CD4-positive, alpha-beta T cell treated with Interleukin-17A for 4 hours (primary cell): Measurements from ENCODE around the gene CRYBG1.
"Not testable (repeated sequence)": the region's sequence is repeated elsewhere in the genome, so short reads cannot be mapped to it uniquely, and the experiment has no call there.

Experiments
- DNase-seq: peaks from one replicate; pipeline ENCODE4 v3.0.0-alpha.2; 2020; ENCODE audit warnings: mixed read lengths

Gene CRYBG1

DNA sequence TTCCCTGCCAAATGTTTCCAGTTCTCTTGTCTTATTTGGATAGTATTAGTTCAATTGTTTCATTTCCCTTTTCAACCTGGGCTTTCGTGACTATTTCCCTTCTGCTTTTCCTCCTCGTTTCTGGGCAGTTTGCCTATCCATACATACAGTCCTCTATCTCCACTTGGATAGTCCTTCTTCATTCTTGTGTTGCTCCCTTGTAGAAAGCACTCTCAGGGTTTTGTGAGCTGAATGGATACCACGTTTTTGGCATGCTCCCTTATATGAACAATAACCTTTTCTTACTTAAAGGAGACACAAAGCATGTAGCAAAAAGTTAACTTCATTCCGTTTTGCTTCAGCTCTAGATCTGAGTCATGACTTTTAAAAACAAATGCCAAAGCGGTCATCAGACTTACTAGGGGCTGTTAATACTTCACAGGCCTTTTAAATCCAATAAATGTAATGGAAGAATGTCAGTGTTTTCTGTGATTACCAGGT lies 16.6 kb downstream of the CRYBG1 start:
- no peak for DNase-seq

DNA sequence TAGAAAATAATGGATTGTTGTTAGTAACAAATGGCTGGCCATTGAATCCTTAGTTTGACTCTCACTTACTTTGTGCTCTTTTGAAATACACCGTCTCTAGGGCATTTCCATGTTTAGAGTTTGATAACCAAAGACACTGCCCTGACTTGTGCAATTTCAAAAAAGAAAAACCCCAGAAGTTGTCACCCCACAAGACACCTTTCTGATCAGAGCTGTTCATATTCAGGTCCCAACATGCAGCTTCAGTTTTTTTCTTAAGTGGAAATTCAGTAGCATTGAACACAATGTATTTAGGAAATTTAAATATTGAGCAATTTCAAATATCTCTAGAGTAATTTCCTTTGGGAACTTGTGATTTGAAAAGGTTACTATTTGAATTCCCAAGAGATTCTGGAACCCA lies 19.4 kb downstream of the CRYBG1 start:
- no peak for DNase-seq

DNA sequence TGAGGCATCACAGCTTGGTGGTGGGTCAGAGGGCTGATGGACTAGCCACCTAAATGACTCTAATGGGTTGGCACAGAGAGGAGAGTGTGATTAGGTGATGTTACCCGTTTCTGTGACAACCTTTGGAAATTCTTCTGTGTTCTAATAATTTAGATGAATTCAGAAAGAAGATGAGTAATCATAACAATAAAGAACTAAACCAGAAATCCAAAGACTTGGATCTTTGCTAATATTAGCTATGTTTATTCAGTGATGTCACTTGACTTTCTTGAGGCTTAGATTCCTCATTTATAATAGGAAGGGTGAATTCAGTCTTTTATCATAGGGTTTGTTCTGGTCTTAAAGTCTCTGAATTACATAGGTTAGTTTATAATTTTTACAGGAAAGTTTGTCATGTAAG lies 19.9 kb downstream of the CRYBG1 start:
- no peak for DNase-seq

DNA sequence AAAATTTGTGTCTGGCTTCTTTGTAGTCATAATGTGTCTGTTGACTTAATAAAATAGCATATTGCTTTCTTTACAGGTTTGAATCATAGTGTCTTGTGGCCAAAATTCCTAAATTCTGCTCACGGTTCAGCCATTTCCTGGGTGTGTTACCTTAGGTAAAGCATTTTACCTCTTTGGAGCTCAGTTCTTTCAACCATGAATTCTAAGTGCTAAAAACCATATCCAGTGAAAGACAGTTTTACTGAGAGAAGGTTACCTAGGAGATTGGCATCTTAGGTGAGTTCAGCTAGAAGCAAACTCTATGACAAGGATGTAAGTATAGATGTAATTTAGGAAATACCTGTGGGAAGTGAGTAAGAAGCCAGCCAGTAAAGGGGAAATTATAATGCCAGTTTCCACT lies 20.7 kb downstream of the CRYBG1 start:
- DNase-seq = no peak

DNA sequence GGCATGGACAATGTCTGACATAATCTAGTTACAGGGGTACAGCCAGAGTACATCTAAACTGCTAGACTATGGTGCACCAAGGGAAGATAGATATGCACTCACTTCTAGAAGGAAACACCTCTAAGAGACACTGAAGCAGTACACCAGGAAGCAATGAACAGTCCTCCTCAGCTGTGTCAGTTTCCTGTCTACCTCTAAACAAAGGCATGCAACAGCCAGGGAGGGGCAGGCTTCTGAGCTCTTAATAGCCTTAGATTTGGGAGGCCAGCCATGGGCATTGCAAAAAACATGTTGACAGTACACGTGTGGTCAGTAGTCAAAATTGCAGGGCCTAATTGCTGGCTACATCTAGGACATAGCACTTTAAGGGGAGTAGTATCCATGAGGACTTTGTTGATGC lies 21.4 kb downstream of the CRYBG1 start:
- no peak for DNase-seq

DNA sequence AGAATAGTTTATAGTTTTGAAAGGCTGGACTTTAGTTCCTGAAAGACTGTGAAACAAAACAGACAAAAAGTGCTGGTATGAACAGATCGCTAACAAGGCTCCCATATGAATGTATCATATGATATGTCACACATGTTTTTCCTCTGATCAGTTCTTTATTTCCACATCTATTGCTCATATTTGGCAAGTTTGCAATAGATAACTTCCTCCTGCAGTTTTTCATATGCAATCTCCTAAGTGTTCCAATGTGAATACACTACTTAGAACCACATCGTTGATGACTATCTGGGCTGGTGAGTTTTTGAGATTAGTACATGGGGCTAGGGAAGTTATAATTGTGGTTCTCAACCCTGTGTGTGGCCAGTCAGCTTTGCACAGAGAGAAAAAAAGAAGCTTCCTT lies 23.1 kb downstream of the CRYBG1 start:
- no peak for DNase-seq

DNA sequence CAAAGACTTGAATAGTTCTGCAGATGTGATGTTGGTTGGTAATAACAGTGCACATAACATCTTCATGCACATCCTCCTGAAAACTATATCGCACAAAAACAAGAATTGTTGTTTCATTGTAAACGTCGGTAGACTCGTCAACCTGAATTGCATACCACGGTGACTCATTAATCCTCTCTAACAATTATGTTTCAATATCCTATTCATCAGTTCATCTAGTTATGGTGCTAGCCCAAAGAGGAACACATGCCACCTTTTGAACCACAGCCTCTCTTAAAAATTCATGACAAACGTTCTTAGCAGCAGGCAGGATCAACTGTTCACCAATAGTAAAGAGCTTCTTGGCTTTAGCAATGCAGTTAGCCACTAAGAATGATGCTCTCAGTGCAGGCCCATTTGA lies 25.0 kb downstream of the CRYBG1 start:
- DNase-seq = no peak

DNA sequence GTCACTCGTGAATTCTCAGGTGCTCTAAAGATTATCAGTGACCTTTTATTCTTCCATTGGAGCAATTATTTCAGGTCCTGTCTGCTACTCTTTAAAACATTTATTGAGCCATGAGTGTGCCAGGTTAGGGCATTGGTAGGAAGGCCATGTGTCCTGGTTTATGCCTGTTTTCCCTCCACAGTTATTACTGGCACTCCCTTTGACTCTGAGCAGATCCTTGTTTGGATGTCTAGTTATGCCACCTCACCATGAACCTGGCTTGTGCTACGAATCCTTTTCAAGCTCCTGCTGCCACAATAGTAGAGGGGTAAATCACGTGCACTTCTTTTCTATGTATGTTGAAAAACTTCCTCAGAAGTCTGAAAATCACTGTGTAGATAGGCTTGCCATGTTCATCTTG lies 27.4 kb downstream of the CRYBG1 start:
- DNase-seq = no peak

DNA sequence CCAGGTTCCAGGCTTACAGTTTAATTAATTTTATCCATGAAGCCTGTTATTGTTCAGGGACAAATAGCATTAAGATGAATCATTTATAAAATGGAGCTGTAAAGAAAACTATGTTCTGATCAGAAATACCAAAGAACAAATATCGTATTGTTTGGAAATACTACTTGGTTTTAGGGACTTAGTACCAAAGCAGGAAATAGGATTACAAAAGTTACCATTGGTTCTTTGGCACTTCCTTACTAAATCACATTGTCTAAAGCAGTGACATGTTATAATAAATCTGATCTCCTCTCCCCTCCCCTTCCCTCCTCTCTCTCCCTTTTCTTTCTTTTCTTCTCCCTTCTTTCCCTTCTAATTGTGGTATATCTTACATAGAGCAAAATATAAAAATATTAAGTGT lies 29.6 kb downstream of the CRYBG1 start:
- no peak for DNase-seq

DNA sequence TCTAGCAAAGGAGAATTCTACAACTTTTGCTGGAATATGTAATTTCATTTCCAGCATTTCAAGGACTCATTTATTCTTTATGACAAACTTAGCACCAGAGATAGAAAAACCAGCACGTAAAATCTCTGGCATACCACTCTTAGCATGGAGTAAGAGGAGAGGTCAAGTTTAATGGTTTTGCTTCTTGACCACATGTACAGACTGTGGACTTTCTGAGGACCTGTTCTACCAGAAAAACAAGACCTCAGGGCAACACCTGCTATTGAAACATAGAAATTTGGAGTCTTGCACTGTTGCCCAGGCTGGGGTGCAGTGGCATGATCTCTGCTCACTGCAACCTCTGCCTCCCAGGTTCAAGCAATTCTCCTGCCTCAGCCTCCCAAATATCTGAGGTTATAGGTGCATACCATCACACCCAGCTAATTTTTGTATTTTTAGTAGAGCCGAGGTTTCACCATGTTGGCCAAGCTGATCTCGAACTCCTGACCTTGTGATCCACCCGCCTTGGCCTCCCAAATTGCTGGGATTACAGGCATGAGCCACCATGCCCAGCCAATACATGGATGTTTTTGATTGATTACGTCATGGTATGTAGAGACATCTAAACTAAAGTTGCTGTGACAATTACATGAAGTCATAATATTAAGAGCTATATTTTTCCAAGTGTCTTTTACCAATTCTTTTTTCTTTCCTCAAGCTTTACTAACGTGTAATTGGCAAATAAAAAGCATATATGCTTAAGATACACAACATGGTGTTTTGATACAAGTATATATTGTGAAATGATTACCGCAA lies 36.1 kb downstream of the CRYBG1 start:
- DNase-seq = no peak

DNA sequence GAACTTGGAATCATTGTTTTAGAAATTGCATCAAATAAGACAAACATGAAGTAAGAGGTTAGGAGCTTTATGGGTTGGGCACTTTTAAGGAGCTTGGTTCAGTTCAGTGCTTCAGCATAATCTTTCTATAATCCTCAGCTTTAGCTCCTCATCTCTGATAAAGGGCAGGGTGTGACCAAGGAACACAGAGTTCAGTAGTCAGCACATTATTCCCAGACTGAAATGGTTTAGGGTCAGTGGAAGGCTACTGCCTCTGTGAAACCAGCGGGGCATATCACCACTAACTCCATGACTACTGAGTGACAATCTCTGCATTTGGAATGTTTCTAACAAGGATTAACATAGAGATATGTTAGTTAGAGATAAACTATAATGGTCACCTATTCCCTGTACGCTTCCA lies 36.9 kb downstream of the CRYBG1 start:
- no peak for DNase-seq

DNA sequence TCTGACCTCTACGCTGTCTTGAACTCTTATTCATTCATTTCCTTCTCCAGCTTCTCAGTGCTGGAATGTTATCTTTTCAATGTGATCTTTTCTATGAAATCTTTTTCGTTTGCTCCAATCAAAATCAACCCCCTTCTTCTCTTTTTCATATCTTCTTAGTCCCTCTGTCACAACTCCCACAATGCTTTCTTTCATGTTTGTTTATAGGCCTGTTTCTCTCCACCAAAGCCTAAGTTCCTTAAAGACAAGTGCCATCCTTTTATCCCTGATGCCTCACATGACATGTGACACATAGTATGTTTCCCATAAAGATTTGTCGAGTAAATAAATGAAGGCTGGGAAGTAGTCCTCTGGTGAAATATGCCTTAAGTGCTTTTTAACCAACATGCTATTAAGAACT lies 38.1 kb downstream of the CRYBG1 start:
- no peak for DNase-seq

DNA sequence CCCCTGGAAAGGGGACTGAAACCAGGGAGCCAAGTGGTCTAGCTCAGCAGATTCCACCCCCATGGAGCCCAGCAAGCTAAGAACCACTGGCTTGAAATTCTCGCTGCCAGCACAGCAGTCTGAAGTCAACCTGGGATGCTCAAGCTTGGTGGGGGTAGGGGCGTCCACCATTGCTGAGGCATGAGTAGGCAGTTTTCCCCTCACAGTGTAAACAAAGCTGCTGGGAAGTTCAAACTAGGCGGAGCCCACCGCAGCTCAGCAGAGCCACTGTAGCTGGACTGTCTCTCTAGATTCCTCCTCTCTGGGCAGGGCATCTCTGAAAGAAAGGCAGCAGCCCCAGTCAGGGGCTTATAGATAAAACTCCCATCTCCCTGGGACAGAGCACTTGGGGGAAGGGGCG lies 44.5 kb downstream of the CRYBG1 start:
- DNase-seq = not testable (repeated sequence)

DNA sequence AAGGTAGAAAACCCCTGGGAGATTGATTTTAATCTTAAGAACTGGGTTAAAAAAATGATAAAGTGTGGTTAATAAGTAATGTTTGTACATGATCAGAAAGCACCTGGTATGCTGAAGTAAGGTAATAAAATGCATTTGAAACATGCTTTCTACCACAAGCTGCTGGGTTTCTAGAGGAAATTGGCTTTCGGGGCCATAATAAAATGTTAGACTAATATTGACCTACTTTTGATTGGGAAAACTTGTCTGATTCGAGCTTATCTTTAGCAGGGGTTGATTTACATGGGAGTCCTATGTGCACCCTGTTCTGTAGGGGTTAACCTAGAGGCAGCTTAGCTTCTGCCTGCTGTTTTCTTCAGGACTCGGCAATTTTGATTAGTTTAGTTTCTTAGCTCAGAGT lies 50.5 kb downstream of the CRYBG1 start:
- DNase-seq = no peak

DNA sequence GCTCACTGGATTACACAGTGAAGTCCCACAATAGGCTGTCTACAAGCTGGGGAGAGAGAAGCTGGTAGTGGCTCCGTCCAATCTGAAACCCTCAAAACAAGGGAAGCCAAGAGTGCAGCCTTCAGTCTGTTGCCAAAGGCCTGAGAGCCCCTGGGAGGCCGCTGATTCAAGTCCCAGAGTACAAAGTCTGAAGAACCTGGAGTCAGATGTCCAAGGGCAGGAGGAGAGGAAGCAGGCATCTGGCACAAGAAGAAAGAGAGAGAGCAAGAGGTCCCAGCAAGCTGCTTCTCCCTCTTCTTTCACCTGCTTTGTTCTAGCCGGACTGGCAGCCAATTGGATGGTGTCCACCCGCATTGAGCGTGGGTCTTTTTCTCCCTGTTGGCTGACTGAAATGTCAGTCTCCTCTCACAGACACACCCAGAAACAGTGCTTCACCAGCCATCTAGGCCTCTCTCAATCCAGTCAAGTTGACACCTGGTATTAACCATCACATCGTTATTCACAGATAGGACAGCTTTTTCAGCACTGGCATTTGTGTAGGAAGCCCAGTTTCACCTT lies 51.2 kb downstream of the CRYBG1 start:
- no peak for DNase-seq

DNA sequence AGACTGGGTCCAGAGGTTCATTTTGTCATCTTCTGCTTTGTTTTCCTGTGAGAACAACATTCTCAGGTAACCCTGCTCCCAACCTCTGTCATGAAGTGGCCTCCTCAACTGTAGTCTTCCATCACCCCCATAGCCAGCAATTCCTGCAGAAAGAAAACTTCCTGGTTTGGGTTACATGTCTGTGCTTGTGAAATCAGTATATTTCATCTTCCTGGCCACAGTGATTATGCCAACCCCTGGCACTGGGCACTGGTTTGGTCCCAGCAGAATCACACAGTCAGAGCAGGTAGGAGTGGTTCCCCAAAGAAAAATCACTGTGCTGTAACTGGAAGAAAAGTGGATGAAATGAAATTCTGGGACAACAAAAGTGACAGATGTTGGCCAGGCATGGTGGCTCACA lies 52.5 kb downstream of the CRYBG1 start:
- DNase-seq = no peak

DNA sequence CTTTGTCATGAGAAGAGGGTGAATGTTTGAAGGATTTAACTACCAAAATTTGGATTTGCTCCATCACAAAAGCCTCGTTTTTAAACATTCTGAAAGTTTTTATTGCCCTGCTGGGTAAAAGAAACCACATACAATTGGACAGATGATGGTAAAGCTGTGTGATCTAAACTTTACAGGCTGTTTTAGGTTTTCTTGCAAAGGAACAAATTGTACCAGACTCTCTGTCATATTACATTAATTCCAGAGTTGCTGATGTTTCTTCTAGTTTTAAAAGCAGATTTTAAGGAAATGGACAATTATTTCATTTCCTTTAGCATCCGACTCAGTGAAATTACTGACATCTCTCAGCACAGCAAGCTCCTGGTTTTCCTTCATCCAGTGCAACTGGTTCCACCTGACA lies 53.2 kb downstream of the CRYBG1 start:
- DNase-seq = no peak

DNA sequence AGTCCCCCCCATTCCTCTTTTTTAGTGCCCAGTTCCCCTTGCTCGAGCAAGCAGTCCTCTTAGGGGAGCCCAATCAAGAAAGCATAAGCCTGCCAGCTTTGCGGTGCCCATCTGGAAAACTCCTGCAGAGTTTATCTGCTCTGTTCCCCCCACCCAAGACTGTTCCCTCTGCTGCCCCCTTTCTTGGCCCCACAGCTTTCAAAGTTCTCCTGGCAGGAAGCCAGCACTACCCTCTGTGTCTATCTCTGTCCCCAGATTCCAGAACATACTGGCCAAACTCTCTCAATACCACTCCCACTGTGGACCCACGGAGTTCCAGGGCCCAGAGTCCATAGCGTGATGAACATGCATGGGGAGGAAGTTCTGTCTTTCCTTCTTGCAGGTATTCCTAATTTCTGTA lies 55.4 kb downstream of the CRYBG1 start:
- no peak for DNase-seq

DNA sequence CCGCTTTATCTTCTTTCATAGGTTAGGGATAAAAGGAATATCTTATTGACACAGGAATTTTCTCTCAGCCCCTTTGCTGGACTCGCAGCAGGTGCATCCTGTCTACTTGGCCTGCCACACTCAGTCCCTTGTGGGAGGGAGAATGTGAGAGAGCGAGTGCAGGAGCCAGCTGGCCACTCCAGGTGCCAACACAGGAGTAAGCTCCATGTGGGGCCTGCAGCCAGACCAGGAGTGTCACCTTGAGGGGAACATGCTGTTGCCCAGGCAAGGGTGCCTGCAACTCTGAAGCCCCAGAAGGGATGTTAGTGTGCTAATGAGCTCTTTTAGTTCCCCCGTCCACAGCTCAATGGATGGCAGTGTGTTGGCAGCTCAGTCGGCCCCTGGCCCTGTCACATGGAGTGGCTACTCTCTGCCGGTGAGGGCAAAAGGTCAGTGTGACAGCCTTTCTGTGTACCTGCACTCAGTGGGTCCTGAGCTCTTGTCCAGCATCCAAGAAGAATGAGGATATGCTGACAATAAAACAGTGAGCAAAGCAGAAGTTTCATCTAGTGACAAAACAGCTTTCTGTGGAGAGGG lies 57.1 kb downstream of the CRYBG1 start:
- DNase-seq = no peak

DNA sequence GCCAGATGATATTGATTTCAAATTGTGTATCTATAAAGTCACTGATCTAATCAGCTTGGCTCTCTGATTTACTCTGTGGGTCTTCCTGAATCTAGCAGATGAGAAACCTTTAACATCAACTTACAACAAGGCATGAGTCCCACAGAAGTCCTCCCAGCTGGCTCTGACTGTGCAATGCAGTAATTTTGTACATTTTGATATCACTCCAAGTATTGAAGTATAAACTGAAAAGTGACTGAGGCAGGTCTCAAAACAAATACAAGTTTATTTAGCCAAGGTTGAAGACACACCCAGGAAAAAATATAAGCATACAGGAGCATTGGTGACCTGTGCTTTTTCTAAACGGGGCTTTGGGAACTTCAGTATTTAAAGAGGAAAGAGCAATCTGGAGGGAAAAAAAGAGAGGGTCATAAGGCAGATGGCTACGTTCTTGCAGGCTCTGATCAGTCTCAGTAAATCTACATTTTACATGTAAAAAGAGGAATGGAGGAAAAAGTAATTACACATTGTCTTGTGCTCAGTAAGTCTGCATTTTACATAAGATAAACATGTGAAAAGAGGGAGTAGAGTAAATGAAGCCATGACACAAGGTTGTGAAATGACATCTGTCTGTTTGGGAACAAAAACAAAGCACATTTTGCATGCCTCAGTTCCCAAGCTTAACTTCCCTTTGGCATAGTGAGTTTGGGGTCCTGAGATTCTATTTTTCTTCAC lies 59.5 kb downstream of the CRYBG1 start:
- DNase-seq = no peak

DNA sequence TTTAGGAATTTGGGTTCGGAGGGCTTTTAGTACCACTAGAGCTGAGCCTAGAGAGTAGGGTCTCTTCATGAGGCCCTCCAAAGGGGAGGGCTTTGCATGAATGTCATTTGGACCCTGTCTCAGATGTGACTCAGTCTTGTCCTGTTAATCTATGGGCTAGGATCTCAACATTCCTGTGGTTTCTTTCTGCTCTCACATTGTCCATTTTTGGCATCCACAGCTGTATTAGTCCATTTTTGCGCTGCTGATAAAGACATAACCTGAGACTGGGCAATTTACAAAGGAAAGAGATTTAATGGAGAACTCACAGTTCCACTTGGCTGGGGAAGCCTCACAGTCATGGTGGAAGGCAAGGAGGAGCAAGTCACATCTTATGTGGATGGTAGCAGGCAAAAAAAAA lies 61.0 kb downstream of the CRYBG1 start:
- DNase-seq = no peak

DNA sequence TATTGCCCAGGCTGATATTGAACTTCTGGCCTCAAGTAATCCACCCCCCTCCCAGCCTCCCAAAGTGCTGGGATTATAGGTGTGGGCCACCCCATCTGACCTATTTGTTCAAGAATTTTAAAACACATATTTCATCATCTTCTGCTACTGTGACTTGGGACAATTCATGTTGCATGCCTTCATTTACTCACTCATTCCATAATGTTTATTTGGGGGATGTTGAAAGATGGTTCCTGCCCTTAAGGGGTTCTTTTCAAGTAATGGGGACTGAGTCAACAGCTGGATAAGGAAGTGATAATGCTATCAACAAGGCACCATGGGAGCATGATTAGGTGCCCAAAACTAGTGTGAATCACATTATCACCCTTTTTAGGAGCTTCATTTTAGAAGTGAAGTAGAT lies 62.0 kb downstream of the CRYBG1 start:
- DNase-seq = no peak

DNA sequence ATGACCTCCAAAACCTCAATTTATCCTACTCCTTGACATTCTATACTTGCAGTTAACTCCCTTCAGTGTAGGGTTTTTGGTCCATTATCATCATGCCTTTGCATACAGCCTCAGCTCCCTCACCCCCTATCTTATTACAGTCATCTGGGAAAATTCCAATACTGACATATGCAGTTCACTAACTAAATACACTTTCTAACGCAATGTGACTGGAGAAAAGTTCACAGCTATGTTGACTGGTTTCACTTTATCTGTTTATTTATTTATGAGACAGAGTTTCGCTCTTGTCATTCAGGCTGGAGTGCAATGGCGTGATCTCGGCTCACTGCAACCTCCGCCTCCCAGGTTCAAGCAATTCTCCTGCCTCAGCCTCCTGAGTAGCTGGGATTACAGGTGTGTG lies 64.9 kb downstream of the CRYBG1 start:
- DNase-seq = no peak
